ENCODE measurements around the gene HRH4.

HRH4 gene

GRCh38 chr18:24460388-24460787, at the start of gene HRH4:
Gene HRH4, plus strand, starts transcription at chr18:24460637. Its CDS starts 92 bp downstream, at chr18:24460729.
- no peak for DNase-seq (ENCODE audit: low read depth in 2 of 2)

GRCh38 chr18:24413148-24413547, 47.3 kb upstream of the HRH4 start:
- no peak for DNase-seq (ENCODE audit: low read depth in 2 of 2)

- DNase-seq (ENCODE audit: low read depth in 2 of 2) = peak in 1 of 2 donors; percentile 2
These were observed 46.0 kb upstream of the HRH4 start for GRCh38 chr18:24414349-24415003.

- DNase-seq (ENCODE audit: low read depth in 2 of 2) = no peak
These were observed 43.0 kb upstream of the HRH4 start for GRCh38 chr18:24417480-24417879.

GRCh38 chr18:24420551-24420950, 39.9 kb upstream of the HRH4 start:
- no peak for DNase-seq (ENCODE audit: low read depth in 2 of 2)

- no peak for DNase-seq (ENCODE audit: low read depth in 2 of 2)
These were observed 38.6 kb upstream of the HRH4 start for GRCh38 chr18:24421831-24422230.

GRCh38 chr18:24426073-24426397, 34.4 kb upstream of the HRH4 start:
- no peak for DNase-seq (ENCODE audit: low read depth in 2 of 2)

GRCh38 chr18:24426398-24427294, 33.8 kb upstream of the HRH4 start, which contains the start of gene IMPACT:
Gene IMPACT, plus strand, starts transcription at chr18:24426670. Its CDS starts 87 bp downstream, at chr18:24426757.
- DNase-seq (ENCODE audit: low read depth in 2 of 2) = peak; percentile 67

- no peak for DNase-seq (ENCODE audit: low read depth in 2 of 2)
These were observed 33.0 kb upstream of the HRH4 start for GRCh38 chr18:24427484-24427883.

- DNase-seq (ENCODE audit: low read depth in 2 of 2) = no peak
These were observed 31.7 kb upstream of the HRH4 start for GRCh38 chr18:24428709-24429108.

GRCh38 chr18:24429188-24429587, 31.2 kb upstream of the HRH4 start:
- no peak for DNase-seq (ENCODE audit: low read depth in 2 of 2)

GRCh38 chr18:24432618-24433017, 27.8 kb upstream of the HRH4 start:
- DNase-seq (ENCODE audit: low read depth in 2 of 2) = no peak

GRCh38 chr18:24436939-24437338, 23.5 kb upstream of the HRH4 start:
- DNase-seq (ENCODE audit: low read depth in 2 of 2) = no peak

GRCh38 chr18:24443870-24444269, 16.6 kb upstream of the HRH4 start:
- DNase-seq (ENCODE audit: low read depth in 2 of 2) = no peak

GRCh38 chr18:24446453-24446852, 14.0 kb upstream of the HRH4 start:
- no peak for DNase-seq (ENCODE audit: low read depth in 2 of 2)

GRCh38 chr18:24446953-24447538, 13.4 kb upstream of the HRH4 start:
- no peak for DNase-seq (ENCODE audit: low read depth in 2 of 2)

- DNase-seq (ENCODE audit: low read depth in 2 of 2) = no peak
These were observed 12.5 kb upstream of the HRH4 start for GRCh38 chr18:24447961-24448360.

GRCh38 chr18:24456549-24456948, 3.9 kb upstream of the HRH4 start:
- no peak for DNase-seq (ENCODE audit: low read depth in 2 of 2)

- no peak for DNase-seq (ENCODE audit: low read depth in 2 of 2)
These were observed 665 bp upstream of the HRH4 start for GRCh38 chr18:24459772-24460171.

- no peak for DNase-seq (ENCODE audit: low read depth in 2 of 2)
These were observed 1.6 kb downstream of the HRH4 start for GRCh38 chr18:24461996-24462395.

- no peak for DNase-seq (ENCODE audit: low read depth in 2 of 2)
These were observed 2.7 kb downstream of the HRH4 start for GRCh38 chr18:24462838-24463775.

- DNase-seq (ENCODE audit: low read depth in 2 of 2) = no peak
These were observed 5.0 kb downstream of the HRH4 start for GRCh38 chr18:24465486-24465885.

All from stimulated activated CD8-positive, alpha-beta memory T cell treated with anti-CD3 and anti-CD28 coated beads, Interleukin-2, amount 100 ng/mL, for 48 hours (primary cell).